Sigmoid colon (tissue), 7 donors: ENCODE measurements around the gene ADSS1. TPM values are rescaled to one million over a fixed set of nuclear protein-coding genes. Genes with fewer than 3 reads are reported as not detected.
A peak's percentile ranks its signal among the peaks of the same experiment; 100 is the strongest.

Experiments
- DNase-seq: peaks from one replicate; pipeline ENCODE4 v3.0.0-alpha.2; 2019
- H3K27ac ChIP-seq, 4 donors: fragments of 200-600 bp; sonication (generic); one replicate each; pipeline ENCODE4 v1.5.1; 2016 to 2019; ENCODE audit warnings: mild to moderate bottlenecking in 1 of 4
- H3K27me3 ChIP-seq, 3 donors: fragments of 200-600 bp; sonication (generic); one replicate each; pipeline ENCODE4 v1.5.1; 2019; ENCODE audit warnings: mild to moderate bottlenecking in 1 of 3
- H3K36me3 ChIP-seq, 4 donors: fragments of 200-600 bp; sonication (generic); one replicate each; pipeline ENCODE4 v1.5.1; 2016 to 2019
- H3K4me1 ChIP-seq, 4 donors: fragments of 200-600 bp; sonication (generic); one replicate each; pipeline ENCODE4 v1.5.1; 2017 to 2019
- H3K4me3 ChIP-seq, 4 donors: fragments of 200-600 bp; sonication (generic); one replicate each; pipeline ENCODE4 v1.5.1; 2017 to 2019; ENCODE audit warnings: mild to moderate bottlenecking in 2 of 4, moderate library complexity in 1 of 4
- H3K9me3 ChIP-seq, 4 donors: fragments of 200-600 bp in 3 of 4; sonication (generic) in 3 of 4; one replicate each; pipeline versions ENCODE4 v1.5.1 to v1.6.1; 2013 to 2019
- EP300 ChIP-seq, 4 donors: sonication (generic); formaldehyde crosslinking; IDR thresholded peaks; one replicate each; pipeline ENCODE4 v1.6.1; 2017; ENCODE audit warnings: antibody characterized with exemption in 4 of 4
- POLR2A ChIP-seq, 2 donors: fragments of 450-650 bp; IDR thresholded peaks; one replicate each; pipeline ENCODE4 v1.6.1; 2016; ENCODE audit warnings: antibody characterized with exemption in 2 of 2, mild to moderate bottlenecking in 2 of 2, moderate library complexity in 2 of 2
- POLR2AphosphoS5 ChIP-seq, 4 donors: sonication (generic); formaldehyde crosslinking; IDR thresholded peaks; one replicate each; pipeline ENCODE4 v1.6.1; 2017; ENCODE audit warnings: antibody characterized with exemption in 4 of 4
- WGBS, 2 donors: extraction: QIAGEN DNeasy Blood & Tissue Kit; methylation state at CpG; one replicate each; pipeline ENCODE4 v1.1.7; 2013; 5-methylcytosine and 5-hydroxymethylcytosine counted together
- intact Hi-C: fragments of 100-400 bp; cut with DNase I; formaldehyde crosslinking; loops from one replicate; pipeline ENCODE4 v1.15.1; 2023
- polyA plus RNA-seq, 3 donors: library from polyadenylated mRNA; stranded (reverse); fragments of 200-250 nt; gene quantifications; one replicate each; pipeline ENCODE4 v1.2.3, GENCODE V29; 2013
- small RNA-seq, 3 donors: library from RNA; depleted of rRNA; stranded (forward); fragments of <200 nt; gene quantifications; one replicate each; pipeline ENCODE3, GENCODE V24; 2016
- total RNA-seq, 4 donors: library from RNA; depleted of rRNA; stranded (reverse); fragments of >200 nt; gene quantifications; one replicate each; pipeline ENCODE4 v1.1.0, GENCODE V29; 2016
- TF ChIP-seq, protein P1 (sequence below), 4 experiments: fragments of 450-650 bp in 3 of 4; fragments of 200-600 bp in 1 of 4; IDR thresholded peaks; one replicate each; pipeline ENCODE4 v1.5.1; 2016 to 2019; ENCODE audit warnings: antibody characterized with exemption in 4 of 4, mild to moderate bottlenecking in 3 of 4, moderate library complexity in 2 of 4
- donor health status: healthy with polysubstance abuse.
- donor health status: Bipolar disorder and iron deficiency.
- donor health status: healthy.

ADSS1 gene
- total and polyA plus RNA-seq, 7 donors = 2.0 to 10.2 (median 5.3) TPM

DNA sequence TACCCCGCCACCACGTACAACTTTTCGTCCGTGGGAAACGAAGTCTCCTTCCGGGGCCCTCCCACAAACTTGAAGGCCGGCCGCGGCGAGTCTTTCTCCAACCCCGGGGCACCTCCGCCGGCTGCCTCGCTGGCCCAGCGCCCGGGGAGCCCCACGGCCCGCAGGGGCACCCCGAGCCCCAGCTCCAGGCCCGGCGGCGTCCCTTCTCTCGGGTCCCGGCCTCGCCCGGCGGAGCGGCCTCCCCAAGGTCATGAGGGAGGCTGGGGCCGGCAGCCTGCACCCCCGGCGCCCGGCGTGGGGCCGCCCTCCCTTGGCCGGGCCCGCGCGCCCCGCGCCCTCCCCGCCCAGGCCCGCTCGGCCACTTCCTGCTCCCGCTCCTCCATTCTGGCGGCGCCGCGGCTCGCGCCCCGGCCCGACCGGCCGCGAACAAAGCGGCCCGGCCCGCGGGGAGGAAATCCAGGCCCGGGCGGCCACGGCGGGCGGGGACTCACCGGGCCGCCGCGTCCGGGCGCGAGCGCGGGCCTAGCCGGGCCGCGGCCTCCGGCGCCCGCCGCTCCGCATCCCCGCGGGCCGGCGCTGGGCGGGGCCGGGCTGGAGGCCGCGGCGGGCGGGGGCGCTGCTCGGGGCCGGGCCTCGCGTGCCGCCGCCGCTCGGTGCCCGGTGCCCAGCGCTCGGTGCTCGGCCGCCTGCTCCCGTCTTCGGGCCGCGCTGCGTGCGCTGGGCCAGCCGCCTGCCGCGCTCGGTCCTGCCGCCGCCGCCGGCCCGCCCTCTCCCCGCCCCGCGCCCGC is 71.2 kb downstream of the ADSS1 start, which contains the start of gene AKT1:
Gene AKT1, minus strand, starts transcription at position 756 of the 788 bp plus-strand sequence. CDS start 3,105 bp downstream, outside the sequence.
- no peak for DNase-seq
- Histone ChIP-seq H3K4me3 (peak within 1 kb of the TSS; percentile 54 to 94 (median 92)), H3K9me3 (no peaks in the 10 kb centered on the region), H3K4me1 (peaks cover 0 to 52% (median 47%) of the 10 kb centered on the region in 4 donors), H3K27ac (peak within 1 kb of the TSS; percentile 94 to 100 (median 98)), H3K27me3 (no peaks in the 10 kb centered on the region), H3K36me3 (peaks cover 4 to 23% (median 13%) of the 10 kb centered on the region in 4 donors)
- 0 to 1% methylated on average over 123 of the region's 124 CpGs for WGBS, 2 donors
- intact Hi-C loops = loop anchor here (2.0 kb wide), 1 partner anchor 42 kb away; the partner anchor contains the start of gene SIVA1
- no peak for TF ChIP-seq EP300 (IDR thresholded peaks at IDR 0.05)
- TF ChIP-seq POLR2AphosphoS5 (IDR thresholded peaks at IDR 0.05) = no peak
- no peak for TF ChIP-seq POLR2A (IDR thresholded peaks at IDR 0.05)
- TF ChIP-seq, protein P1, sequence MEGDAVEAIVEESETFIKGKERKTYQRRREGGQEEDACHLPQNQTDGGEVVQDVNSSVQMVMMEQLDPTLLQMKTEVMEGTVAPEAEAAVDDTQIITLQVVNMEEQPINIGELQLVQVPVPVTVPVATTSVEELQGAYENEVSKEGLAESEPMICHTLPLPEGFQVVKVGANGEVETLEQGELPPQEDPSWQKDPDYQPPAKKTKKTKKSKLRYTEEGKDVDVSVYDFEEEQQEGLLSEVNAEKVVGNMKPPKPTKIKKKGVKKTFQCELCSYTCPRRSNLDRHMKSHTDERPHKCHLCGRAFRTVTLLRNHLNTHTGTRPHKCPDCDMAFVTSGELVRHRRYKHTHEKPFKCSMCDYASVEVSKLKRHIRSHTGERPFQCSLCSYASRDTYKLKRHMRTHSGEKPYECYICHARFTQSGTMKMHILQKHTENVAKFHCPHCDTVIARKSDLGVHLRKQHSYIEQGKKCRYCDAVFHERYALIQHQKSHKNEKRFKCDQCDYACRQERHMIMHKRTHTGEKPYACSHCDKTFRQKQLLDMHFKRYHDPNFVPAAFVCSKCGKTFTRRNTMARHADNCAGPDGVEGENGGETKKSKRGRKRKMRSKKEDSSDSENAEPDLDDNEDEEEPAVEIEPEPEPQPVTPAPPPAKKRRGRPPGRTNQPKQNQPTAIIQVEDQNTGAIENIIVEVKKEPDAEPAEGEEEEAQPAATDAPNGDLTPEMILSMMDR (IDR thresholded peaks at IDR 0.05) = no peak

DNA sequence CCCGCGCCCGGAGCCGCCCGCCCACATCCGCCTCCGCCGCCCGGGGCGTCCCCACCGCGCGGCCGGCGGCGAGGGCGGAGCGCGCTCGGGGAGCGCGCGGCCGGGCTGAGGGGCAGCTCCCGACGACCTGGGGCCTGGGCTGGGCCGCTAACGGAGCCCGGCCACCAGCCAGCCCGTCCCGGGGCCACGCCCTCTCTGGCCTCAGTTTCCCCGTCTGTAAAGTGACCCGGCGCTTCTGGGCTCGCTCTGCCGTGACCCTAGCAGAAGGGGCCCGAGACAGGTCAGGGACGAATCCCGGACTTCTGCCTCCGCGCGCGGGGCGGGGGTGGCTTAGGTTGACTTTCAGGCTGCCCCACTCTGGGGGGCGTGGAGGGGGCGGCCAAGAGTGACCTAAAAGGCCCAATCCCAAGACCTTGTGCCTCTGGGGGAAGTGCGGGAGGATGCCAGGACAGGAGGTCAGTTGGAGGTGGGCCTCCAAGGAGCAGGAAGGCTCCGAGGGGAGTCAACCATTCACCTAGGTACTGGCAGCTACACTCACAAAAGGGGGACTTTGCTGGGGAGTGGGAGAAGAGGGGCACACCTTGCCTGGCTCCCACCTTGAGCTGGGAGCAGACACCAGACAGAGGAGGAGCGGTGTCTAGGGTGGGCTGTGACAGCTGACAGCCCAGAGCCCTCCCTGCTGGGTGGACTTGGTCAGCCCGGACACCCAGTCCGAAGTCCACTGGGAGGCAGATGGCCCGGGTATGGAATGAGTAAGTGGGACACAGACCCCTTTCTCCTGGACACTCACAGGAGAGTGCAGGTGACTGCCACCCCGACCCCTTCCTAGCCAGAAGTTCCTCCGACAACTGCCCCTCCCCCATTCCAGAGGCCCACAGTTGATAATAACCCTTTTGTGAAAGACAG is 72.0 kb downstream of the ADSS1 start:
- intact Hi-C loops = loop anchor here (2.0 kb wide), 1 partner anchor 43 kb away; the partner anchor contains the start of gene SIVA1
- Histone ChIP-seq H3K27me3 (no peaks in the 10 kb centered on the region), H3K27ac (peak overlapping the region; percentile 94 to 100 (median 98)), H3K4me1 (peaks cover 0 to 54% (median 48%) of the 10 kb centered on the region in 4 donors), H3K36me3 (peaks cover 4 to 14% (median 5%) of the 10 kb centered on the region in 4 donors), H3K9me3 (no peaks in the 10 kb centered on the region), H3K4me3 (peak overlapping the region; percentile 38 to 94 (median 59))
- DNase-seq = no peak
- peak; percentile 33 to 77 (median 62) for TF ChIP-seq POLR2AphosphoS5 (IDR thresholded peaks at IDR 0.05)
- TF ChIP-seq, protein P1 (IDR thresholded peaks at IDR 0.05) = no peak
- TF ChIP-seq POLR2A (IDR thresholded peaks at IDR 0.05) = peak; percentile 34 to 37
- 7 to 11% methylated on average over 55 of the region's 55 CpGs for WGBS, 2 donors

DNA sequence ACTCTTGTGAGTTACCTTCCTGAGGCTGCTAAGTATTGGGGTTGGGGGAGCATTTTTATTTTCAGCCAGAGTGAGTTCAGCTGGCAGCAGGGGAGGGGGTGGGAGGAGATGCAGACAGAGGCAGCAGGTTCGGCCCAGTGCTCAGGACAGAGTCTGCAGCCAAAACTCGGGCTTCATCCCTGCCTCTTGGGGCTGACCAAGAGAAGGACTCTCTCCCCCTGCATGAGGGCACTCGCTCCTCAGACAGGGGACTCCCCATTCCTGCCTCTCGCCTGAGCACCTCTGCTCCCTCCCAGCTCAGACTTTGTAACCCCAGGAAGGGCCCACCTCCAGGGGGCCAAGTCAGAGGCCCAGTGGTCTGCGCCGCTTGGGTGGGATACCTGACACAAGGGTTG is 72.7 kb downstream of the ADSS1 start:
- H3K4me3 ChIP-seq = no peak overlapping the region
- peak overlapping the region; percentile 94 to 100 (median 98) for H3K27ac ChIP-seq
- no peak for TF ChIP-seq EP300 (IDR thresholded peaks at IDR 0.05)
- no peak for TF ChIP-seq POLR2A (IDR thresholded peaks at IDR 0.05)
- TF ChIP-seq, protein P1 (IDR thresholded peaks at IDR 0.05) = no peak
- no peak for TF ChIP-seq POLR2AphosphoS5 (IDR thresholded peaks at IDR 0.05)
- no peaks in the 10 kb centered on the region for H3K9me3 ChIP-seq
- peaks cover 0 to 58% (median 54%) of the 10 kb centered on the region in 4 donors for H3K4me1 ChIP-seq
- H3K27me3 ChIP-seq = no peaks in the 10 kb centered on the region
- 86 to 90% methylated on average over 6 of the region's 6 CpGs for WGBS, 2 donors
- H3K36me3 ChIP-seq = peaks cover 0 to 8% (median 2%) of the 10 kb centered on the region in 4 donors
- intact Hi-C loops = no loop called here
- no peak for DNase-seq

Small RNA genes within 50 kb of the gene (small RNA-seq; reads per million reads assigned to genes)
- gene MIR4710 = 0 reads per million in 3 donors

Other genes starting within 250 kb of the ADSS1 start
- gene C14orf180, start 144.5 kb upstream of the ADSS1 start, total RNA-seq = 1 to 10 TPM in 1 of 4 donors, under 1 TPM in 2, not detected in 1; 0.16 to 5.0 (median 0.55) TPM
- gene C14orf180, start 144.5 kb upstream of the ADSS1 start, polyA plus RNA-seq = 1 to 10 TPM in 1 of 3 donors, under 1 TPM in 2; 0.46 to 1.6 (median 0.60) TPM
- 1 to 10 TPM; 1.4 to 5.4 (median 2.8) TPM for gene TMEM179, start 119.5 kb upstream of the ADSS1 start, total RNA-seq
- gene TMEM179, start 119.5 kb upstream of the ADSS1 start, polyA plus RNA-seq = 1 to 10 TPM in 1 of 3 donors, not detected in 2; 4.2 TPM
- 10 to 100 TPM; 26.3 to 67.0 (median 30.3) TPM for gene INF2, start 34.6 kb upstream of the ADSS1 start, total RNA-seq
- gene INF2, start 34.6 kb upstream of the ADSS1 start, polyA plus RNA-seq = 100 to 1,000 TPM; 127 to 169 (median 130) TPM
- gene SIVA1, start 28.9 kb downstream of the ADSS1 start, total RNA-seq = 100 to 1,000 TPM; 235 to 512 (median 367) TPM
- 100 to 1,000 TPM; 124 to 227 (median 200) TPM for gene SIVA1, start 28.9 kb downstream of the ADSS1 start, polyA plus RNA-seq
- 100 to 1,000 TPM; 109 to 180 (median 126) TPM for gene AKT1, start 71.5 kb downstream of the ADSS1 start, total RNA-seq
- 100 to 1,000 TPM in 2 of 3 donors, 10 to 100 TPM in 1; 86.2 to 116 (median 102) TPM for gene AKT1, start 71.5 kb downstream of the ADSS1 start, polyA plus RNA-seq
- gene ZBTB42, start 76.9 kb downstream of the ADSS1 start, total RNA-seq = 1 to 10 TPM; 1.5 to 5.3 (median 3.5) TPM
- gene ZBTB42, start 76.9 kb downstream of the ADSS1 start, polyA plus RNA-seq = 1 to 10 TPM; 4.2 to 5.5 (median 4.6) TPM
- 10 to 100 TPM in 2 of 4 donors, 1 to 10 TPM in 2; 5.4 to 16.1 (median 11.4) TPM for gene CEP170B, start 141.0 kb downstream of the ADSS1 start, total RNA-seq
- gene CEP170B, start 141.0 kb downstream of the ADSS1 start, polyA plus RNA-seq = 10 to 100 TPM; 12.6 to 60.0 (median 22.4) TPM
- gene PLD4, start 200.7 kb downstream of the ADSS1 start, total RNA-seq = 1 to 10 TPM in 1 of 4 donors, under 1 TPM in 3; 0.28 to 1.5 (median 0.60) TPM
- 1 to 10 TPM in 1 of 3 donors, not detected in 2; 7.1 TPM for gene PLD4, start 200.7 kb downstream of the ADSS1 start, polyA plus RNA-seq